Hematopoietic multipotent progenitor cell treated with erythropoietin and hydrocortisone succinate and interleukin-3 and kit ligand, for 17 days (in vitro differentiated cells): Measurements from ENCODE around the gene PGM5.
A peak's percentile ranks its signal among the peaks of the same experiment; 100 is the strongest.

Source experiments
- DNase-seq: peaks from one replicate; pipeline ENCODE4 v3.0.0-alpha.2; 2015; ENCODE audit warnings: low spot score

PGM5 gene

DNA sequence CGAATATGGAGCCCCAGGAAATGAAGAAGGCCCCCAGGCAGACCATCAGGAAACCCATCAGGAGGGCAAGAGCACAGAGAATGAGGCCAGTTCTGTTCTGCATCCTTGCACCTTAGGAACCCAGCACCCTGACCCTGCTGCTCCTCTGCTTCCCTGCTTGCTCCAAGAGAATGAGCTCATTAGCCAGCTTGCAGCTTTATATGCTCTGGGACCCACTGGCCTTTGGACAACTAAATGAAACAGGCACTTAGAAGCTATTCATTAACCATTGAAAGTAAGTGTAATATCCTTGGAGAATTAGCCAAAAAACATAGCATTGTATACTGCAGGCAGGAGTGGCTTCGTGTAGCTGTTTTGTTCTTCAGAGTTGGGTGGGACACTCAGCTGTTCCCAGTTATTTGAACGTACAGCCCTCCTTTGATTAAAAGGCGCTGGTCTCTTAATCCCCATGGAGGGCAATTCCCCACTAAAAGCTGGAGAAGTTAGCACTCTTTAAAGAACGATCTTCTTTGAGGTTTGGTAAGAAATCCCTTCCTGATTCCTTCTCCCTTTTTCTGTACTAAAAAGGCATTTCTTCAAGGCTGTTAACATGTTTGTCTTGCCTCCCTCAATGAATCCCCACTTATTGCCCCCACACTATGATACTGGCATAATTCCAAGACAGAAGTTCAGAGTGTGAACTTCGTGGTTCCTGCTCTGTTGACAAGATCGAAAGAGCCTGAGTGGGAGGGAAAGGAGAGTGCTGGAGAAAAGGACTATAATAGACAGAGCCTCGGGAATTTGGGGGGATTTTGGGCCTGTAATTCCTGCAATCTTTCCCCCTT, 184.5 kb downstream of the PGM5 start, which contains the start of gene TMEM252:
TSS of gene TMEM252 (minus strand) at position 172 of the 824 bp plus-strand sequence. CDS start at position 103, 69 bp downstream.
- no peak for DNase-seq

DNA sequence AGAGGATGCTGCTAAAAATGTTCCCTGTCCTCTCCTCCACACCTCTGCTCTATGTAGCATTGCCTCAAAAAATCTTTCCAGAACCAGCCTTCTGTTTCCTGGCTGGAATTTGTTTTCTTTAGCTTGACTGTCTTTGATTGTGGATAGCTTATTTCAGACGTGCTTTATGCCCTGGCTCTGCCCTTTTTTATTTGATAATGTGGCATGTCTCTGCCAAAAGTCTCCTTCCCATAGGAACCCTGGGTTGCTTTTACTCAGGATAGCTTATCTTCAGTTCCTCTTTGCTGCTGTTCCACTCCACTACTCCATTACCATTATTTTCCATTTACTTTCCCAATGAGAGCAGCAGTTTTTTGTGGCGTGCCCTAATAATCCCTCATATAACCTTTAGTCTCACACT, 185.2 kb downstream of the PGM5 start:
- DNase-seq: no peak

DNA sequence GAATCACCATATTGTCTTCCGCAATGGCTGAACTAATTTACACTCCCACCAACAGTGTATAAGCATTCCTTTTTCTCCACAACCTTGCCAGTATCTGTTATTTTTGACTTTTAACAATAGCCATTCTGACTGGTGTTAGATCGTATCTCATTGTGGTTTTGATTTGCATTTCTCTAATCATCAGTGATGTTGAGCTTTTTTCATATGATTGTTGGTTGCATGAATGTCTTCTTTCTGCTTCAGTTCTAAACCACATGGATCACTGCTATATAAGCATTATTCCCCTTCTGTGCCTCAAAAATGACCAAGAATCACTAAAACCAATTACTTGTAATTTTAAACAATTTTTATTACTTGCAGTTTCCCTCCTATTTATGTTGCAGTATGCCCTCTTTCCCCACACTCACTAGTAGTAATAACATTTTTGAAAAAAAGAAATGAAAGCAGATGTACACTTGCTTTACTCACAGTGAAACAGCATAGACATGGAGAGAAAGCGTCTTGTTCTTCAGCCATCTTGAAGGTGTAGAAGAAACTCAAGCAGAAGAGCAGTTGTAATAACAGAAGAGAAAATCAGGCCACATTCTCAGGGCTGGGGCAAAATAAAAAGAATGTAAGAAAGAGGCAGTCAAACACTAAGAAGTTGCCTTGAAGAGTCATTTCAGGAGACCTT, 188.8 kb downstream of the PGM5 start:
- DNase-seq: no peak

DNA sequence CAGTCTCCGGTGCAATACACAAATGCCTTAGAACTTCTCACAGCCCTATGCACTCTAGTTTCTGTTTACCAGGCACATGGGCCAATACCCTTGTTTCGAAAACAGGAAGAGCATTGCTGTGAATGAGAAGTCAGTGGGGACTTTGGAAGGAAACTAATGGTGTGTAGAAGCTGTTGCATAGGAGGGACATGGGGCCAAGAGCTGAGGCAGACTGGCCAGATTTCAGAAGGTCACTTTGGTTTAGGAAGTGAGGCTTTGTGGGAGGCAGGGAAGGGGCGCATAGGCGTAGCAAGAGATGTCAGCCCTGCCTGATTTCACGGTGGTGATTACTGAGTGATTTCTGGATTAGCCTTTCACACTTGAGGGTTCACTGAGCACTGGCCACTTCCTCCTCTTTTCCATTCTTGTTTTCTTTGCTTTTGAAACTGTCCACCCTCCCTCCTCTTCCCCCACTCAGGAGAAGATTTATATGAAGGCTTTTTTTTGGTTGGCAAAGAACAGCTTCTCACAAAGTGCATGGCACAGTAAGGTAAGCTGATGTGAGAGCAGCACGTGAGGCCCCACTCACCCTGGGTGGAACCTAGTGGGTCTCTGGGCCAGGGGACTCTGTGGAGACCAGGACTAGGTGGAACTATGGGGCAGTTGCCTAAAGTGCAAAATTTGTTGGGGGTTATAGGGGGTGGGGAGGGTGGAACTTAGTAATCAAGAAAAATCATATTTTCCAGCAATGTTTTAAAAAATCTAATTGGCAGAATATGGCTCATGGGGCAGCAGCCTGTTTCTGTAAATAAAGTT, 190.4 kb downstream of the PGM5 start:
- DNase-seq: no peak

DNA sequence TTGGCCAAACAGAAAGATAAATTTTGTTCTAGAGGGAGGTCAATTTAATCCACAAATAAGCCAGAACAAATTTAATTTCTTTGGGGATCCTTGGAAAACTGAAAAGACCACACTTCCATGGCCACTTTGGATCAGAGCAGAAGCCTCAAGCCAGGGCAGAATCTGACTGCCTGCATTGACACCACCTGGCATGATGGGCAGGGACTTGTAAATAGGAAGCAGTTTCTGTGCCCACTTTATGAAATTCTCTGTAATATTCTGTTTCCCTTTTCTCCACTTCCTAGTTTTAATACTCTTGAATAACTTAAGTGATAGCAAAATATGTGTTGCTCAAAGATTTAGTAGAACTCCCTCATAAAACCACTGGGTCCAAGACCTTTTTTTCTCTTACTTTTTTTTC, 191.0 kb downstream of the PGM5 start:
- no peak for DNase-seq

DNA sequence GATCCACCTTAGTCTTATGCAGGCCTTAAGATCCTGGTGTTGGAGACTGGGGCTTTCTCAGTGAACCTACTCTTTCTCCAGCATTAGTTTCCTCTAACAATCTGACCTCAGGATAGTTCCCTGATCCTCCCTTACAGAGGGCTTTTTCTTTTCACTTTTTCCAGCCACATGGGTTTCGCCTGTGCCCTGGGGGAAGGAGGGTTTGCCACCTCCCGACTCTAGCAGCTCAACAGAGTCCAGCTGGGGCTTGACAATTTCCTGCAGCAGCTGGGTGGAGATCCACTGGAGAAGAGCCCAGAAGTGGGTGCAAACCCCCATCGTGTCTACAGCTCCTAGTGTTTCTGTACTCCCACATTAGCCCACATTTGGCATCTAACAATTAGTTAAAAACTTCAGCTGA, 191.8 kb downstream of the PGM5 start:
- DNase-seq: no peak

DNA sequence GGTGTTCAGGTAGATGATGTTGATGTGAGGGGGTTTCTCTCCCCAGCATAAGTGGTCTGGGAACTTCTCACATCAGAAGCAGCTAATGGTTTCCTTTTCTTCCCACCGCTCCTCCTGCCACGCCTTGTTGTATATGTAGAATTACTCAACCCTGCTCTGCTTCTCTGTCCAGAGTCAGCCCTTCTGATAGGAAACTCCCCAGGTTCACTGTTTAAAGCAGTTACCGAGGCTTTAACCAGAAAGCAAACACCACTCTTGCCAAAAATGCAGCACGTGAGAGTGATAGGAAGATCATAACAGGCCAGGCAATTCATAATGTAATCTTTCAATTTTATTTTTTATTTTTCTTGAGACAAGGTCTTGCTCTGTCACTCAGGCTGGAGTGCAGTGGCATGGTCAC, 194.8 kb downstream of the PGM5 start:
- DNase-seq: no peak

DNA sequence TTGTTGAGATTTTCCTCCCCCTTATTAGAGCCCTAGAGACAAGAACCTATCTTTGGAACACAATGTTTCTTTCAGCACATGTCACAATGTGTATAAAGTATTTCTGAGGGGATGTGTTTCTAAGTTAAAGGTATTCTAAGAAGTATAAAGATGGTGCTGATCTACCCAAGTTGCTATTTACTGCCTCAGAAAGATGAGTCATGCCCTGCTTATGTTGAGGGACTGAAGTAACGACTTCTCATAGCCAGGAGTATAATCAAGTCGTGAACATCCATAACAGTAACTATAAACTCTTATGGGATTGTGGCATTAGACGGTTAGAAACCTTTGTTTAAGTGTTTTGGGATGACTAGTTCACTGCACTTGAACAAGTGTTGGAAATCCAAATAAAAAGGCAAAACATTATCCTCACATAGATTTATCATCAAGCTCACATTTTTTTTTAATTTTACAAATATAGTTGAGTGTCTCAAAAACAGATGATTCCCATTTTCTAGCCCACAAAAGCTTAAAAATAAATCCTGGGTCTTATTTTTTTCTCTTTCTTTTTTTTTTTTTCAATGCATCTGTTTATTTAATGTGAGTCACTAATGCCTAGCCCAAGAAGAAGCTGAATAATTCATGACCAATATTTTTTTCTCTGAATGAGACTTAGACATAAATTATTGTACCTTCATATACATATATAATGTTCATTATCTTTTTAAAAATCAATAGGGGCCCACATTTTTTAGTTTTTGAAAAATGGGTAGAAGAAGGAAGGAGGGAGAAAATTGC, 196.5 kb downstream of the PGM5 start:
- no peak for DNase-seq

DNA sequence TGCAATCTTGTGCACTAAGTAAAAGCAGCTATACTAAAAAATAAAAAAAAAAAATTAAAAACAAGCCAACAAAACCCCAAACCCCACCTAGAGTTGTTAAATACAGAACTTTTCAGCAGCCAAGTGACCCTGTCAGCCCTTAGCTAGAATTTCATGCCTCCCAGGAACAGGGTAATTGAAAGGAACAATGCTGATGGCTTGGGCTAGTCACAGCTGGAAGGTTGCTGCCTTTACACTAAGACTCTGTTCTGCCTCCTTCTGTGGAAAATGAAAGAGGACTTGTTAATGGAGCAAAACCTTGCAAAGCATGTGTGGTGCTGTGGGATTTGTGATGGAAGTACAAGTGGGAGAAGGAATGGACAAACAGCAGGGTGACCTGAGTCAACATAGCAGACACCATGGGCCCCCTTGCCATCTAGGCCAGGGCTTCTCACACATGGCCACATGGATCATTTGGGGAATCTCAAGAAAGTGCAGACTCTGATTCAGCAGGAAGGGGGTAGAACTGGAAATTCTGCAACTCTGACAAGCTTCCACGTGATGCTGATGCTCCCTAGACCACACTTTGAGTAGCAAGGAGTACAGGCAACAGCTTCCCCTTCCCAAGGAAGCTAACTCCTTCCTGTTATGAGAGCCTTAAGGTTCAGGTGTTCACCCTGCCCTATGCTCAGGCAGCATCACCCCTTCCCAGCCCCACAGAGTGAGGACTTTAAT, 199.2 kb downstream of the PGM5 start:
- DNase-seq: no peak

DNA sequence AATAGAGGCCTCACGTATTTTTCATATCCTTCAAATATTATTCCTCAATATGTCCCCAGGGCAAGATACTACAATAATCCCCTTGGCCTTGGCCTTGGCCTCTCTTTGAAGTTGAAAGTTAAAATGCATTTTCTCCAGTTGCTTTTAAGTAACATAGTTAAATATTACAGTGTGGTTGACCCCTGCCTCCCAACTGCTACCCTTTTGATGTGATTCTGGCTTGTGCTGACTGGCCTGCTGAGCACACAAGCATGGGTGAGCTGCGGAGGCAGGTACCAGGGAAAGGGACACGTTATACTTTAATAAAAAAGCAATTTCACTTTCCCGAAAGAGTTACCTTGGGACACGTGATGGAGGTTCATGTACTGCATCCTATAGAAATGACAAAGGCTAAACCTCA, 202.1 kb downstream of the PGM5 start:
- no peak for DNase-seq

DNA sequence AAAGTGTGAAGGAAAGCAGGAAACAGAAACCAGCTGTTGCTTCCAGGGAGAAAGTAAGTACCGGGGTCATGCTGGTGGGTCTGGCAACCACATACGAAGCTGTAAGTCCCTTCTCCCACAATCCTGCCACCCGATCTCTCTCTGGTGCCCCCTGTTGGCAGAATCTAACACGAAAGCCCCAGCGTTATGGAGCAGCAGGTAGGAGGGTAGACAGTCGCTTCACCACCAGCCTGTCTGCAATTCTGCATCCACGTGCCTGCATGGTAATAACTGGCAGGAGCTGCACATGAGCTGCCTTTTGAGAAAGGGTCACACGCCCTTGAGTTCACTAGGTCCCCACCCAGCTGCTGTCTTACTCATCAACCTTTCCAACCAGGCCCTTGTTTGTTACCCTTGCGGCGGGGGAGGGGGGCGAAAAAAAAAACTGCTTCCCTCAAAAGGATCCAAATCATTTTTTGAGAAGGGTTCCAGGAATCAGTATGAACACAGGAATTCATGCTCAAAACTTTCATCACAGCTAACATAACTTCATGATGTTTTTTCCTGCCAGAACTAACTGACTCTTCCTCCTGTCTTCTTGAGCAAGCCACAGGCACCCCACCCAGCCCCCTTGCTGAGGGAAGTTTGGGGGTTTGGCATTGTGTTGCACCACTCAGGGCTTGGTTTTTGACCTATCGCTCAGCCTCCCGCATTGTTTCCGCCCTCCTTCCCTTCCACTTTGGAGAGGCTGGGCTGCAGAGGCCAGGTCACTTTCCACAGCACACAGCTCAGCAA, 203.8 kb downstream of the PGM5 start:
- DNase-seq: peak; percentile 53

DNA sequence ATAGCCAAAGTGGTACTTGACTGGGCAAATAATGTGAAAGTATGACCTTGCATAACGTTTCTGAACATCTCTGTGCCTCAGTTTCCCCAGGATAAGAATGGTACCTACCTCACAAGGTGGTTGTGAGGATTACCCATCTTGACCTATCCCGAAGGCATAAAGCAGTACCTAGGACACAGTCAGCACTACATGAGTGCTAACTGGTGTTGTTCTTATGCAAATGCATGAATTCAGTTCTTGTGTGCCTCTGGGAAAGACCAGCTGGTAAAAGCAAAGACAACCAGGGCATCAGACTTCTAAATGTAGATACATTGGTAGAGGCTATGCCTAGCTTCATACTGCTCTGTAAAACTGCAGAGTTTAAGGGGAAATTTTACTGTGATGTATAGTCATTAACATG, 206.1 kb downstream of the PGM5 start:
- no peak for DNase-seq

DNA sequence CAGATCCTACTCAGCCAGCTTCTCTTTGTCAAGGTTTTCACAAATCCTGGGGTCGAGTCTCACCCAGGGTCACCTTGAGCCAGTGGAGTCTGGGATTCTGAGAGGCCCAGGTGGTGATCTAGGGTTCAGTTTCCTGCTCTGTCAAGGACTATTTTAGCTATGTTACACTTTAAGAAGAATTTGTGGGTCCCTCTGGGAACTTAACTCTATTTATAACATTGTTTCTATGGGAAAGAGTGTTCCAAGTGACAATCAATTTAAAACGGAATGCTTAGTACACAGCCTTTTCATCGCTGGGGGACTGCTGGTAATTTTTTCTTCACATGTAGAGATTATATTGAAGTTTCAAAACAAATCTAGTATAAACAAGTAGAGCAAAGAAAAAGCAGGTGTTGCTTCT, 211.2 kb downstream of the PGM5 start:
- DNase-seq: no peak

DNA sequence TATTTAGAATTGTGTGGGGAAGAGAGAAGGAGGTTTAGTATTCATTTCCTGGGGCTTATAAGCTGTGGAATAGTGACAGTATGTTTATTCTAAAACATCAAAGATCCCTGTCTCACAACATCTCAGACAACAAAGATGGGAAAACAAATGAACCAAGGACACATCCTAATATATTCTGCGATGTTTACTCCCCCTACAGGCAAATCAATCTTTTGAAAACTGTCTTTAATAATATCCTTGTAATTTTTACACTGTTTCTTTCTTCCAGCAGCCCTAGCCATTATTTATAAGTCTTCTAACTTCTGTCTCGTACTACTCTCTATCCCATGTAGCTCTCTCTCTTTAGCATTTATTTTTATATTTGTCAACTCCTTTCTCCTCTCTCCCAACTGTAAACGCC, 217.7 kb downstream of the PGM5 start:
- DNase-seq: no peak

DNA sequence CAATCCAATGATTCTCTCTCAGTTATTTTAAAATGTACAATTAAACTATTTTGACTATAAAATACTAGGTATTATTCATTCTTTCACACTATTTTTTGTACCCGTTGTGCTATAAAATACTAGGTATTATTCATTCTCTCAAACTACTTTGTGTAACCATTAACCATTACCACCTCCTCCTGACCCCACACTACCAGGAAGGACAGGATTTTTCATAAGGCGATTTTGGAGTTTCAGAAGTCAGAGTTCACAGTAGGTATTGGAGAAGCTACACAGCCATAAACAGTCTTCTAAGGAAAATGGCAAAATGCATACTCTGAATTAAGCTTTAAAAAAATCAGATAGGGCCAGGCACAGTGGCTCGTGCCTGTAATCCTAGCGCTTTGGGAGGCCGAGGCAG, 219.4 kb downstream of the PGM5 start:
- DNase-seq: no peak

DNA sequence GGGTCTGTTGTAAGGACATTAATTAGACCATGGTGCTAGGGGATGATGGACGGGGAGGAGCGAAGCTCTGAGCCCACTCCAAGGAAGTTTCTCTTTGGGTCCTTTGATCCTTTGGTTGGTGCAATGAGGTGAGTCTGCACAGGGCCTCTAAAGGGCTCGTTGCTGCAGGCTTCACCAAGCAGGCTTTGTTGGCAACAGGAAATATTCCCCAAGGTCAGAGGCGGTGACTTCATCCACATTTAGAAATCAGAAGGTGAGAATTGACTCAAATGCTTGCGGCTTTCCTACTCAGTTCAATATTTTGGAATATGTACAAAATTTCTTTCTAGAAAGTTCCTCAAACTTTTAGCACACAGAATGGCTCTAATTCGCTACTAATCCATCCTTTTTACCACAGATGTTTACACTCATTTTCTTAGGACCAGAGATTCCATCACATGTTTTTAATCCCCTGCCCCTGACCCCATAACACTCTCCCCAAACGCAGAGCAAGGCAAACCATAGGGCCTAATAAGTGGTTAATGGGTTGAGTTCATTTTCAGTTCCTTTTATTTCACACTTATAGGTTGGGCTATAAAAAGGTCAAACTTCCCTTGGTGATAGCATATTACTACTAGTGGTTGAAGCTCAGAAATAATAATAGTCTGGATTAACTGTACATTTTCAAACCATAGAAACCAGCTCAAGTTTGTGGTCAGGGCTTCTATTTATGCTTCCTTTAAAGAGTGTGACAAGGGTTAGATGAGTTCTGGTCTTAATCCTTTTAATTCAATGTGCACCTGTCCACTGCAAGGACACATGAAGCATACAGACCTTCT, 221.6 kb downstream of the PGM5 start:
- no peak for DNase-seq
